Activated T-cell treated with anti-CD3 and anti-CD28 coated beads, Interleukin-2, amount 50 U/mL, for 48 hours (primary cell): ENCODE measurements around the gene ETV3L.

Experiments
- DNase-seq, 2 experiments: peaks; one replicate each; pipeline ENCODE4 v3.0.0-alpha.2; 2020

ETV3L gene

GRCh38 chr1:157099633-157100009, at the start of gene ETV3L:
ETV3L (minus strand) TSS chr1:157099808; CDS start chr1:157099523, 285 bp downstream.
- no peak for DNase-seq

GRCh38 chr1:157147906-157148700, 48.5 kb upstream of the ETV3L start:
- no peak for DNase-seq

- DNase-seq = no peak
Measured at GRCh38 chr1:157147037-157147436, 47.4 kb upstream of the ETV3L start.

GRCh38 chr1:157146244-157146643, 46.6 kb upstream of the ETV3L start:
- DNase-seq = no peak

GRCh38 chr1:157145076-157145475, 45.5 kb upstream of the ETV3L start:
- DNase-seq = no peak

- DNase-seq = no peak
Measured at GRCh38 chr1:157144509-157144908, 44.9 kb upstream of the ETV3L start.

- no peak for DNase-seq
Measured at GRCh38 chr1:157142765-157143423, 43.3 kb upstream of the ETV3L start.

- DNase-seq = no peak
Measured at GRCh38 chr1:157142201-157142600, 42.6 kb upstream of the ETV3L start.

GRCh38 chr1:157141212-157141855, 41.7 kb upstream of the ETV3L start:
- DNase-seq = no peak

- no peak for DNase-seq
Measured at GRCh38 chr1:157140063-157140588, 40.5 kb upstream of the ETV3L start.

- DNase-seq = no peak
Measured at GRCh38 chr1:157139052-157139715, 39.6 kb upstream of the ETV3L start.

GRCh38 chr1:157138220-157139051, 38.8 kb upstream of the ETV3L start, which contains the start of gene ETV3:
ETV3 (minus strand) TSS chr1:157138395; CDS start chr1:157136352, 2,043 bp downstream.
- peak; percentile 85 to 90 for DNase-seq

GRCh38 chr1:157137408-157138219, 38.0 kb upstream of the ETV3L start:
- no peak for DNase-seq

GRCh38 chr1:157137046-157137407, 37.4 kb upstream of the ETV3L start:
- no peak for DNase-seq

GRCh38 chr1:157136133-157136532, 36.5 kb upstream of the ETV3L start:
- DNase-seq = no peak

GRCh38 chr1:157135646-157136045, 36.0 kb upstream of the ETV3L start:
- DNase-seq = no peak

- DNase-seq = no peak
Measured at GRCh38 chr1:157135070-157135469, 35.5 kb upstream of the ETV3L start.

- DNase-seq = no peak
Measured at GRCh38 chr1:157134442-157134841, 34.8 kb upstream of the ETV3L start.

- DNase-seq = no peak
Measured at GRCh38 chr1:157133426-157133825, 33.8 kb upstream of the ETV3L start.

GRCh38 chr1:157132616-157133167, 33.1 kb upstream of the ETV3L start:
- no peak for DNase-seq

GRCh38 chr1:157132111-157132510, 32.5 kb upstream of the ETV3L start:
- no peak for DNase-seq
